ENCODE results near the gene COL27A1.

The COL27A1 gene

GRCh38 chr9:114249424-114250234 lies 94.3 kb downstream of the COL27A1 start:
- DNase-seq = no peak

DNA sequence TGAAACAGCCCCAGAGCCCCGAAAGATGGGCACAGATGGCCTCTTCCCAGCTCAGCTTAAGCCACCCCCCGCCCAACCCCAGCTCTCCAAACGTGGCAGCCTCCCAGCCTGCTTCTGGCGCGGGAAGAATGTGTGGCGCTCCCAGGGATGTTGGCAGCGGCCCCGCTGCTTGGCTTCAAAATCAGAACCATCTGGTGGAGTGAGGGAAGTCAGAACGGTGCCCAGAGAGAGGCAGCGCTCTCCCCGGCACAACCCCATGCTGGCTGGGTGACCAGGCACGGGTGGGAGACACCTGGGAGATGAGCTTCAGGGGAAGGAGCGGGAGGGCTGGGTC lies 94.9 kb downstream of the COL27A1 start:
- no peak for DNase-seq

GRCh38 chr9:114250648-114251047 lies 95.3 kb downstream of the COL27A1 start:
- no peak for DNase-seq

DNA sequence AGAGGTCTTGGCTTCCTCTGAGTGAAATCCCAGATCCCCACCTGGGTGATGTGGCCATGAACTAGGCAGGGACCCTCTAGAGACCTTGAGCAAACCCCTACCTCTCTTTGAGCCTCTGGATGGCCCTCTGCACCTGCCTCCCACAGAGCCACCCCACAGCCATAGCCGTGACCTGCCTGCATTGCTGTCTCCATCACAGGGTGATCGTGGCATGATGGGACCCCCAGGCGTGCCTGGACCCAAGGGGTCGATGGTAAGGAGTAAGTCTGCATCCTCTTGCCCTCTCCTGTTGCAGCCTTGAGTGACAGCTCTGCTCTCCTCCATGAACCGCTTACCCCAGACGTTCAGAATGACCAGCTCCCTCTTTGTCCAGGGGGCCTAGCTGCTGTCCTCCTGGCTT lies 97.1 kb downstream of the COL27A1 start:
- DNase-seq = no peak

DNA sequence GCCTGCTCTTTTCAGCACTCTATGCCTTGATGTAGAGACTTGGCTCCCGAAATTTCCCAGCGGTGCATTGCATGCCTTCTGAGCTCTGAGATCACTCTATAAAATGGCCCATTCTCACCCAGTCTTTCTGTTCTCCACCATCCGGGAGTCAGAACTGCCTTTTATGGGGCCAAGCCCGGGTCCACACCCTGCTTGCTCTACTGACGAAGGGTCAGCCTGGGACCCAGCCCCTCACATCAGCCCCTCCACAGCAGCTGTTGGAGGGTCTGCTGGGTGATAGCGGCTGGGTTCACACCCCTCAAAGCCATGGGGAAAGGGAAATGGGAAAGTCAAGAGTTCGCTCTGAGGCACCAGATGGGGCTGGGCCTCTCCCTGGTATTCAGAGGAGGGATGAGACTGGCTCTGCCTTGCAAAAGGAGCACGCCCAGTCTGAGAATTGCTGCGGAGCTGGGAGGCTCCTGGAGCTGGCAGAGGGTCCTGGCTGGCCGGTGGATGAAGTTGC lies 101.5 kb downstream of the COL27A1 start:
- no peak for DNase-seq

GRCh38 chr9:114258218-114258617 lies 102.9 kb downstream of the COL27A1 start:
- no peak for DNase-seq

DNA sequence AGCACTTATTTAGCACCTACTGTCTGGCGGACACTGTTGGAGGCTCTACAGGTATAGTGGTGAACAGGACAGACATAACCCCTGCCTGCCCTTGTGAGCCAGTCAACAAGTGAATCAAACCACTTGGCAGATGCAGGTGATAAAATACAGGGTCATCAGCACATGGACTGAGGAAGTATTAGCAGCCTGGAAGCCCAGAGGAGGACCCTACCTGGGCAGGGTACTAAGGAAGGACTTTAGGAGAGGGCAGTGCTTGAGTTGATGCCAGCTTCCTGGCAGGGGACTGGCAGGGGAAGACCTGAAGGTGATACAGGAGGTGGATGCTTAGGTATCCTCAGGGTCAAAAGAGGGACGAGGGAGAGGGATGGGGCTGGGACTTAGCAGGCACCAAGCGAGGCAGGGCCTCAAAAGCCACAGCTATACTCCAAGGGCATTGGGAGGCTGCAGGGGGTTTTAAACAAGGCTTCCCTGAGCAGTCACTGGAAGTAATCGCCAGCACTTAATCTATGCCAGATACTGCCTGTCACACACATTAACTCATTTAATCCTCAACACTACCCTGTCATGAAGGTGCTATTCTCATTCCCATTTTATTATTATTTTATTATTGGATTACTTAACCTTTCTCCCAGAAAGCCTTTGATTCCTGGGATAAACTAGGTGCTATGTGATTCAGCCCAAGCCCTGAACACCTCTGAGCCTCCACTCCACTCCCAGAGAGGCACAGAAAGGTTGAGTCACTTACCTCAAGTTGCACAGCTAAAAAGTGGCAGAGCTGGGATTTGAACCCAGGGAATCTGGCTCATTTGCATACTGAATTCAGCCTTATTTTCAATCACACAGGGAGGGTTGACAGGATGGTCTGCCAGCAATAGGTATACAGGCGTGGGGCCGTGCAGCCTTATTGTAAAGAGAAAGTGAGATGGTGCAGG lies 103.8 kb downstream of the COL27A1 start:
- no peak for DNase-seq

- no peak for DNase-seq
Measured at GRCh38 chr9:114259798-114260523, 104.6 kb downstream of the COL27A1 start.

- DNase-seq = no peak
Measured at GRCh38 chr9:114261026-114261425, 105.7 kb downstream of the COL27A1 start.

GRCh38 chr9:114261987-114262386 lies 106.7 kb downstream of the COL27A1 start:
- DNase-seq = no peak

DNA sequence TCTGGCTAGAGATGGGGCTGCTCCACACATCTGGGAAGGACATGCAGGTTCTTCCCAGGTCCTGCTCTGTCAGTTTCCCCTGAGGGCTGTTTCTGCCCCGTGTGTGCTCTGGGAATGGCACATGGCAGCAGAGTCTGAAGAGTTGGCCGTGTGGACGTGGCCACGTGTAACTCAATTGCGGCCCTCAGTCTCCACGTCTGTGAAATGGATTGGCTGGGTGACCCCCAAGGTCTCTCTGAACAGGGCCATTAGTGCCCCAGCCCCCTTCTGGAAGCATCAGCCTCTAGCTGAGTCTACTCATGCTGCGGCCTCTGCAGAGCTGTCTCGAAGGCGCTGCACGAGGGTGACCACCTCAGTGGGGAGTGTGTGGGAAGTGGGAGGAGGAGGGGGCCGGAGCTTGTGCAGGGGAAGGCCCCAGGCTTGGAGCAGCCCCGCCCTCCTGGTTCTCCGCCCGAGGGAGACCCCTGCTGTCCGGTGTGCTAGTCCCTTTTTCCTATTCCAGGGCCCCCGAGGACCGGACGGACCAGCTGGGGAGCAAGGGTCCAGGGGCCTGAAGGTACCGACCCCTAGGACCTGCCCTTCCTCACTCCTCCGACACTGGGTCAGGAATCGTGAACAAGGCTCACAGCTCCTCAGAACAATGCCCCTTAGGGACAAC lies 108.6 kb downstream of the COL27A1 start:
- no peak for DNase-seq

GRCh38 chr9:114264806-114265550 lies 109.6 kb downstream of the COL27A1 start:
- no peak for DNase-seq

- no peak for DNase-seq
Measured at GRCh38 chr9:114266969-114267368, 111.6 kb downstream of the COL27A1 start.

DNA sequence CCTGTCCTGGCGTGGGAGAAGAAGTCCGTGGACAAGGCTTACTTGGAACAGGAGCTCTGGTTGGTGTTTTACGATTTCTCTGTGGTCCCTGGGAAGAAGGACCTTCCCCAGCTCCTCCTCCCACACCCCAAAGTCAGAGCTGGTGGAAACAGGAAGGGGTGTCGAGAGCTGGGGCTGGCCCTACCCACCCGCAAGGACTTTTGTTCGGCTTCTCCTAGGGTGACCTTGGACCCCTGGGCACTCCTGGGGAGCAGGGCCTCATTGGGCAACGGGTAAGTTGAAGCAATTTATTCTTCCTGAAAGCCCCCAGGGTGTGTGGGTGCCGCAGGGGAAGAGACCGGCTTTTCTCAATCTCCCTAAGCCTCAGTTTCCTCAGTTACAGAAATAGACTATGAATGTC lies 113.7 kb downstream of the COL27A1 start:
- DNase-seq = no peak

GRCh38 chr9:114270120-114270975 lies 115.0 kb downstream of the COL27A1 start:
- no peak for DNase-seq

DNA sequence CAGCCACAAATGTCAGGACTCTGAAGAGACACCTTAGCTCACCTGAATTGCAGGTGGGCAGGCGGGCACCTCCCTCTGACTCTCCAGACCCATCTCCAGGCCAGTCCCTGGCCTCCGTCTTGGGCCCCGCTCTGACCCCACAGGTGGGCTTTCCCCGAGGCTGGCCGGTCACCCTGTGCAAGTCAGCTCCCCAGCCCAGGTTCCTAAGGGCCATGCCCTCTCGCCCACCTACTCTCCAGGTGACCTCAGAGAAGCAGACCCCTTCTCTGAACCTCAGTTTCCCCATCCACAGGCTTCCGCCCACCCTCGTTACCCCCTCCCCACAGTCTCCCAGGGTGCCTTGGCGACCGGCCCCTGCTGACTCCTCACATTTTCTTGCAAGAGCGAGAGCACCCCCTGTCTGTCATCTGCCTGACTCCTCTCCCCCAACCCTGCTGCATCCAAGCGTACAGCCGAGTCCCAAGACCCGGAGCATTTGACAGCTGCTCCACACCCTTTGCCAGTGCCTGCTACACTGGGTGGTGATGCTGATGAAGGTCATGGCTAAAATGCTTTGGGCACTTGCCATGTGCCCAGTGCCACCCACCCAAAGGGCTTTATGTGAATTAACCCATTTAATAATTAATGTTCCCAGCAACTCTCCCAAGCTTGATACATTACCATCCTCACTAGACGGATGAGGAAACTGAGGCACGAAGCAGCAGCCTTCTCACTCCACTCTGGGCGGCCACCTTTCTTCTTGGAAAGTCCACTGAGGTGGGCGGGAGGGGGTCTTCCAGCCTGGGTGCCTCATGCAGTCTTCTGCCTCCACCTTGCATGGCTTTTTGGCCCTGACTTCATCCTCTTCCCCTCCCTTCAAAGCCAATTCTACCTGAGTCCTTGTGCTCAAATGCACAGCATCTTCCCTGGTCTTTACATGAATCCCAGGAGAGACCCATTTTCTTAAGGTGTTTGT lies 116.5 kb downstream of the COL27A1 start:
- no peak for DNase-seq

DNA sequence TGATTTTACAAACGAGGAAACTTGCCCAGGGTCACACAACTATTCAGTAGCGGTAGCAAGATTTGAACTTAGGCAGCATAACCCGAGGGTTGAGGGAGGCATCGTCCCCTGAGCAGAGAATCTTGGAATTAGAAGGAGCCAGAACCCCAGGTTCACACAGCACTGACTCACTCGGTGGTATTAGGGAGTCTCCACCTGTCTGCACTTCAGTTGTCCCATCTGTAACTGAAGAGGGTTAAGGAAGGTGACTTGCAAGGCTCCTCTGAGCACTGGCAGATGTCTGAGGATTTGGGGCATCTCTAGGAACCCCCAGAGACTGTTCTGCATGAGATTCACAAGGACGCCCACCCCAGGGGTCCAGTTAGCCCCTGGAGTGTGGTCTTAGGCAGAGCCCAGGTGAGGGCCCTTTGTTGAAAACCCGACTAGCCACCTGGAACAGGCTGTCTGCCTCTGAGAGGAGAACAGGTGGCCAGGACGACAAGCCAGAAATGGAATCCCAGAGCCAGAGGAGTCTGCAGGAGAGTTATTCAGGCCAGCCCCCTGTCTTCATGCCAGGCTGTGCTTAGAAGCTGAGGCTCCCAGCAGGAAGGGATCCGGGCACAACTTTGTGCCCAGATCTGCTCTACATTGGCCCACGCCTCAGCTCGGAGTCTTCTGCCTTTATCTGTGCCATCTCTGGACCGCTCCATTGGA lies 117.5 kb downstream of the COL27A1 start:
- no peak for DNase-seq

- DNase-seq = no peak
Measured at GRCh38 chr9:114273461-114273881, 118.1 kb downstream of the COL27A1 start.

DNA sequence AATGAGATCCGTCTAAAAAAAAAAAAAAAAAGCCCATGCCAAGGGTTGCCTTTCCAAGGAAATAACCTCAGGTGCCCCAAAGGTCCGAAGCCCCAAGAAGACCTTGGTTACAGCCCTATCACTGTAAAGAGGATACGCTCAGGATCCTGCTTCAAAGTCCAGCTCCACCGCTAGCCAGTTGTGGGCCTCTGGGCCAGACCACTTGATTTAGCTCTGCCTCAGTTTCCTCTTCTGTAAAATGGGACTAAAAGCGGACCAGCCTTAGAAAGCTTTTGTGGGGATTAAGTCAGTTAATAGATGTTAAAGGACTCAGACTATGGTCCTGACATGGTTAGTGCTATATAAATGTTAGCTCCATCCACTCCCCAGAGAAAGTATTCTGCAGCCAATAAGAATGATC lies 118.9 kb downstream of the COL27A1 start:
- DNase-seq = no peak
